Astrocyte of the cerebellum (primary cell): ENCODE data around the gene GPRC5B.

Experiments
- DNase-seq: peaks from one replicate; pipeline ENCODE4 v3.0.0-alpha.2; 2011; ENCODE audit warnings: low read depth
- H3K4me3 ChIP-seq: 2 replicates; pipeline ENCODE4 v1.5.1; 2011; ENCODE audit warnings: mild to moderate bottlenecking, low read depth, low read length, moderate library complexity
- CTCF ChIP-seq: IDR thresholded peaks from 2 replicates; pipeline ENCODE4 v1.5.1; 2012; ENCODE audit warnings: low read length, low read depth, moderate library complexity, mild to moderate bottlenecking; ENCODE audit errors: missing control alignments
- in situ Hi-C: cut with HindIII; loops from 2 replicates; pipeline ENCODE4 v1.10.0; 2017; ENCODE audit warnings: low sequenced_read_pairs

Gene GPRC5B

GRCh38 chr16:19835968-19836421 lies 48.7 kb downstream of the GPRC5B start:
- in situ Hi-C loops: no loop called here
- no peak overlapping the region for H3K4me3 ChIP-seq
- no peak for DNase-seq

GRCh38 chr16:19835196-19835595 lies 49.5 kb downstream of the GPRC5B start:
- in situ Hi-C loops: no loop called here
- DNase-seq: no peak

More at GRCh38 chr16:19835968-19836421, 48.7 kb downstream of the GPRC5B start:
- TF ChIP-seq CTCF: no peak

GRCh38 chr16:19833581-19833980 lies 51.1 kb downstream of the GPRC5B start:
- no peak overlapping the region for H3K4me3 ChIP-seq
- in situ Hi-C loops: loop anchor here (5.0 kb wide), 1 partner anchor 91 kb away; no protein-coding TSS in a partner anchor
- no peak for DNase-seq
- no peak for TF ChIP-seq CTCF

More at GRCh38 chr16:19835196-19835595, 49.5 kb downstream of the GPRC5B start:
- no peak overlapping the region for H3K4me3 ChIP-seq
- TF ChIP-seq CTCF: no peak

GRCh38 chr16:19833176-19833575 lies 51.5 kb downstream of the GPRC5B start:
- no peak overlapping the region for H3K4me3 ChIP-seq
- TF ChIP-seq CTCF: no peak
- DNase-seq: no peak
- in situ Hi-C loops: loop anchor here (5.0 kb wide), 1 partner anchor 91 kb away; no protein-coding TSS in a partner anchor

- in situ Hi-C loops: loop anchor here (5.0 kb wide), 1 partner anchor 89 kb away; no protein-coding TSS in a partner anchor
- no peak for TF ChIP-seq CTCF
- peak; percentile 45 for DNase-seq
- no peak overlapping the region for H3K4me3 ChIP-seq
Observed at GRCh38 chr16:19831678-19832077, 53.0 kb downstream of the GPRC5B start.

- in situ Hi-C loops: loop anchor here (5.0 kb wide), 1 partner anchor 89 kb away; no protein-coding TSS in a partner anchor
- no peak for DNase-seq
- TF ChIP-seq CTCF: no peak
- no peak overlapping the region for H3K4me3 ChIP-seq
Observed at GRCh38 chr16:19830902-19831560, 53.6 kb downstream of the GPRC5B start.
